HCT116 (cell line): ENCODE results near the gene DUSP28.

Experiments used
- CBX3 ChIP-seq: IDR thresholded peaks from 2 replicates; pipeline ENCODE4 v1.6.1; 2012; ENCODE audit warnings: low read depth
- CTCF ChIP-seq, 3 experiments: fragments of 200-600 bp in 1 of 3; sonication (generic) in 1 of 3; IDR thresholded peaks in 2 of 3; conservative IDR thresholded peaks in 1 of 3; 2 replicates each; pipeline ENCODE4 v1.5.1; 2012 to 2017; ENCODE audit warnings: low read depth in 2 of 3, low read length in 2 of 3, antibody characterized with exemption in 1 of 3, borderline replicate concordance in 1 of 3, control low read depth in 1 of 3, mild to moderate bottlenecking in 1 of 3, mixed read lengths in 1 of 3, mixed run types in 1 of 3, moderate library complexity in 1 of 3; ENCODE audit not compliant: insufficient read depth in 1 of 3
- EZH2 ChIP-seq: fragments of 200-600 bp; sonication (generic); IDR thresholded peaks from 2 replicates; pipeline ENCODE4 v1.6.1; 2017; ENCODE audit warnings: antibody characterized with exemption, mixed run types
- MAX ChIP-seq: IDR thresholded peaks from 2 replicates; pipeline ENCODE4 v1.6.1; 2012

- TF ChIP-seq MAX (no peak), EZH2 (no peak), CTCF (IDR thresholded peaks at IDR 0.05 in 2 of 3, conservative IDR thresholded peaks at IDR 0.05 in 1 of 3; ENCODE audit: borderline replicate concordance in 1 of 3, insufficient read depth in 1 of 3, low read depth in 2 of 3, low read length in 2 of 3) (no peak), CBX3 (no peak)
These were observed 5.4 kb downstream of the DUSP28 start for GRCh38 chr2:240565333-240566202.
